Left lung (tissue), 10 donors: ENCODE measurements around the gene PPP1R1B. TPM values are rescaled to one million over a fixed set of nuclear protein-coding genes. Genes with fewer than 3 reads are reported as not detected.

ENCODE experiments used
- ATAC-seq: fragments of 200-7000 bp; cut with Tn5 transposase; one replicate; pipeline ENCODE4 v1.9.1; 2020; ENCODE audit warnings: moderate library complexity
- DNase-seq, 4 donors: peaks; one replicate each; pipeline ENCODE4 v3.0.0-alpha.2; 2013 to 2020
- H3K27ac ChIP-seq, 2 donors: fragments of 200-600 bp; sonication (generic) in 1 of 2; one replicate each; pipeline versions ENCODE4 v1.5.0 to v1.8.0; 2020 to 2021
- H3K27me3 ChIP-seq, 2 donors: fragments of 200-600 bp; sonication (generic) in 1 of 2; one replicate each; pipeline versions ENCODE4 v1.5.0 to v1.8.0; 2020 to 2021
- H3K36me3 ChIP-seq, 2 donors: fragments of 200-600 bp; sonication (generic) in 1 of 2; one replicate each; pipeline versions ENCODE4 v1.5.0 to v1.8.0; 2020 to 2021
- H3K4me1 ChIP-seq, 2 donors: fragments of 200-600 bp; one replicate each; pipeline ENCODE4 v1.8.0; 2021
- H3K4me3 ChIP-seq, 2 donors: fragments of 200-600 bp; sonication (generic) in 1 of 2; one replicate each; pipeline versions ENCODE4 v1.5.0 to v1.8.0; 2020 to 2021; ENCODE audit warnings: mild to moderate bottlenecking in 1 of 2
- H3K9me3 ChIP-seq, 2 donors: fragments of 200-600 bp; sonication (generic) in 1 of 2; one replicate each; pipeline versions ENCODE4 v1.5.0 to v1.8.0; 2020 to 2021
- CTCF ChIP-seq, 2 donors: fragments of 200-600 bp; sonication (generic) in 1 of 2; IDR thresholded peaks; one replicate each; pipeline versions ENCODE4 v1.5.0 to v1.8.0; 2021; ENCODE audit warnings: antibody characterized with exemption in 2 of 2
- intact Hi-C, 2 donors: fragments of 100-400 bp; cut with DNase I; formaldehyde crosslinking; loops; one replicate each; pipeline versions ENCODE4 v1.11.2 to v1.14.2; 2022
- polyA plus RNA-seq, 6 donors: library from polyadenylated mRNA; unstranded; fragments of 120-200 nt; gene quantifications; one replicate each; pipeline ENCODE4 v1.2.1, GENCODE V29; 2013; ENCODE audit not compliant: insufficient read length in 6 of 6
- total RNA-seq, 2 donors: library from RNA; stranded (reverse); fragmentation: NEBNext Ultra II Directional; extraction: Animal tissue kit (Norgen Biotek cat#: 25700); gene quantifications; one replicate each; pipeline ENCODE4 v1.2.1, GENCODE V29; 2021
- donor health status: DM: no; HTN: yes; CAD: no.
- donor health status: DM: no; HTN: no; CAD: no.

Gene PPP1R1B
- total and polyA plus RNA-seq, 8 donors: 10.6 to 66.4 (median 53.7) TPM

DNA sequence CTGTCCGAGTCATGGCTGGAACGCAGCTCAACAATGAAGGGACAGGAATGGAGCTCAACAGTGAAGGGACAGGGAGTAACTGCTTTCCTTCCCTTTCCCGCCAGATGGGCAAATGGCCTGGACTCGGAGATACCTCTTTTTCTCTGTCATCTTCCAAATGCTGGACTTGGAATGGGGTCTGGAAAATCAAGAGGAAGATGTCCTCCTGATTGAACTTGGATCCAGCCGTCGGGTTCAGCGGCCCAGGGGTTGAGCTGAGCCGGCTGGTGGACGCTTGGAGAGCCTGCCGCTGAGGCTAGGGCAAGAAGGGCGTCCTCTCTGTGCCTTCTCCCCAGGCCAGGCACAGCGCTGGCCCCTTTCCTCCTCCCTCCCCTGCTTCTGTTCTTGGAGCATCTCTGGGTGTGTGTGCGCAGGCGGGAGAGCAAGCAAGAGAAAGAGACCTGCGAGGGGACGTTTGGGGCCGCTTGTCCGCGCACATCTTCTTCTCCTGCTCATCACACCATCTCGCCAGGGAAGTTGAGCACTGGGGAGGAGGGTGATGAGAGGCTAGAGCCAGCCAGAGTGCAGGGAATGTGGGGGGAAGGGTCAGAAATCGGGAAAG is 25.7 kb upstream of the PPP1R1B start:
- Histone ChIP-seq H3K27me3 (peaks cover 100% of the 10 kb centered on the region in 2 donors), H3K27ac (no peak overlapping the region), H3K9me3 (no peaks in the 10 kb centered on the region), H3K36me3 (no peaks in the 10 kb centered on the region), H3K4me1 (peaks cover 4 to 38% of the 10 kb centered on the region in 2 donors), H3K4me3 (no peak overlapping the region)
- no peak for ATAC-seq
- TF ChIP-seq CTCF (IDR thresholded peaks at IDR 0.05): no peak
- intact Hi-C loops: no loop called here
- no peak for DNase-seq

DNA sequence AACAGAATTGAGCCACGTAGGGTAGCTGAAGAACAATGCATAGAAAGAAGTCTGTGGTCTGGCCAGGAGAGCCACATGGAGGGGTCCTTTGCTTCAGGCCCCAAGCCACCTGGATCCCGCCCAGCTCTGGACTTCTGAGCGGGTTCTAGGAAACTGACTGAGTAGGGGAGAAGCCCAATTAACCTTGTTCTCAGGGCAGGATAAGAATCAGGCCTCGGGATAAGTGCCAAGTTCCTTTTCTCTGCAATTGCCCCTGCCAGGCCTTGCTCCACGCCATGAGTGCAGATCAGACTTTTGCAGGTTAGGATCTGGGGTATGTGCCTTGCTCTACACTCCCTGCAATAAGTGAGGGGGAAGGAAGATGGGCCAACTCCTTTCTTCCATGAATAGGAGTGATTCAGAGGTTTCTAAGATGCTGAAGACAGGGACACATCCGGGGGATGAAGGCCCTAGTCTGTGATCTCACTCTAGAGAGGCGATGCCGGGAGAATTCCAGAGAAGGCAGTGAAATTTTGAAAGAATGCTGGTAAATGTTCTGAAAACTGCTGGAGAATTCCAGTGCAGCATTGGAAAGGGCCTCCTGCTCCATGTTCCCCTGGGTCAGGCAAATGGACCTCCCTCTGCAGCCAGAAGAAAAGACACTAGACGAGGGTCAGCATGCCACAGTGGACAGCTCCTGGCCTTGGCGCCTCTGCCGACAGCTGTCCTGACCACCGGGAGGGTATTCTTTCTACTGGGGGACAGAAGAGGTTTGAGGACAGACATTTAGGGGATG is 24.8 kb upstream of the PPP1R1B start:
- Histone ChIP-seq H3K27ac (no peak overlapping the region), H3K4me1 (peaks cover 11 to 46% of the 10 kb centered on the region in 2 donors), H3K27me3 (peaks cover 100% of the 10 kb centered on the region in 2 donors), H3K36me3 (no peaks in the 10 kb centered on the region), H3K9me3 (no peaks in the 10 kb centered on the region), H3K4me3 (no peak overlapping the region)
- DNase-seq: no peak
- no peak for ATAC-seq
- no peak for TF ChIP-seq CTCF (IDR thresholded peaks at IDR 0.05)
- intact Hi-C loops: no loop called here

GRCh38 chr17:39602533-39603303 is 24.0 kb upstream of the PPP1R1B start:
- H3K4me1 ChIP-seq: peaks cover 13 to 51% of the 10 kb centered on the region in 2 donors
- intact Hi-C loops: no loop called here

GRCh38 chr17:39603304-39604016 is 23.3 kb upstream of the PPP1R1B start:
- ATAC-seq (no peak), DNase-seq (no peak)
- intact Hi-C loops: no loop called here
- Histone ChIP-seq H3K4me3 (no peak overlapping the region), H3K27ac (no peak overlapping the region), H3K9me3 (no peaks in the 10 kb centered on the region), H3K4me1 (peaks cover 13 to 49% of the 10 kb centered on the region in 2 donors), H3K27me3 (peaks cover 100% of the 10 kb centered on the region in 2 donors), H3K36me3 (no peaks in the 10 kb centered on the region)
- no peak for TF ChIP-seq CTCF (IDR thresholded peaks at IDR 0.05)

More at GRCh38 chr17:39602533-39603303, 24.0 kb upstream of the PPP1R1B start:
- Histone ChIP-seq H3K9me3 (no peaks in the 10 kb centered on the region), H3K27me3 (peaks cover 100% of the 10 kb centered on the region in 2 donors), H3K27ac (no peak overlapping the region), H3K4me3 (no peak overlapping the region), H3K36me3 (no peaks in the 10 kb centered on the region)
- ATAC-seq (no peak), DNase-seq (no peak)
- no peak for TF ChIP-seq CTCF (IDR thresholded peaks at IDR 0.05)
